H54 (cell line): ENCODE measurements around the gene SPPL2B.
A peak's percentile ranks its signal among the peaks of the same experiment; 100 is the strongest.
"Not testable (repeated sequence)": the region's sequence is repeated elsewhere in the genome, so short reads cannot be mapped to it uniquely, and the experiment has no call there.

Source experiments
- DNase-seq: peaks from one replicate; pipeline ENCODE4 v3.0.0; 2011; ENCODE audit warnings: low spot score, mixed read lengths; ENCODE audit not compliant: insufficient read length
- FAIRE-seq: peaks from 3 replicates; lab custom pipeline; 2011; peaks lifted over from hg19 to GRCh38; lab: Jason Lieb, UNC
- POLR2A ChIP-seq: IDR thresholded peaks from 2 replicates; pipeline ENCODE4 v1.6.1; 2011; ENCODE audit warnings: low read depth, mild to moderate bottlenecking, low read length

Gene SPPL2B, protein sequence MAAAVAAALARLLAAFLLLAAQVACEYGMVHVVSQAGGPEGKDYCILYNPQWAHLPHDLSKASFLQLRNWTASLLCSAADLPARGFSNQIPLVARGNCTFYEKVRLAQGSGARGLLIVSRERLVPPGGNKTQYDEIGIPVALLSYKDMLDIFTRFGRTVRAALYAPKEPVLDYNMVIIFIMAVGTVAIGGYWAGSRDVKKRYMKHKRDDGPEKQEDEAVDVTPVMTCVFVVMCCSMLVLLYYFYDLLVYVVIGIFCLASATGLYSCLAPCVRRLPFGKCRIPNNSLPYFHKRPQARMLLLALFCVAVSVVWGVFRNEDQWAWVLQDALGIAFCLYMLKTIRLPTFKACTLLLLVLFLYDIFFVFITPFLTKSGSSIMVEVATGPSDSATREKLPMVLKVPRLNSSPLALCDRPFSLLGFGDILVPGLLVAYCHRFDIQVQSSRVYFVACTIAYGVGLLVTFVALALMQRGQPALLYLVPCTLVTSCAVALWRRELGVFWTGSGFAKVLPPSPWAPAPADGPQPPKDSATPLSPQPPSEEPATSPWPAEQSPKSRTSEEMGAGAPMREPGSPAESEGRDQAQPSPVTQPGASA

DNA sequence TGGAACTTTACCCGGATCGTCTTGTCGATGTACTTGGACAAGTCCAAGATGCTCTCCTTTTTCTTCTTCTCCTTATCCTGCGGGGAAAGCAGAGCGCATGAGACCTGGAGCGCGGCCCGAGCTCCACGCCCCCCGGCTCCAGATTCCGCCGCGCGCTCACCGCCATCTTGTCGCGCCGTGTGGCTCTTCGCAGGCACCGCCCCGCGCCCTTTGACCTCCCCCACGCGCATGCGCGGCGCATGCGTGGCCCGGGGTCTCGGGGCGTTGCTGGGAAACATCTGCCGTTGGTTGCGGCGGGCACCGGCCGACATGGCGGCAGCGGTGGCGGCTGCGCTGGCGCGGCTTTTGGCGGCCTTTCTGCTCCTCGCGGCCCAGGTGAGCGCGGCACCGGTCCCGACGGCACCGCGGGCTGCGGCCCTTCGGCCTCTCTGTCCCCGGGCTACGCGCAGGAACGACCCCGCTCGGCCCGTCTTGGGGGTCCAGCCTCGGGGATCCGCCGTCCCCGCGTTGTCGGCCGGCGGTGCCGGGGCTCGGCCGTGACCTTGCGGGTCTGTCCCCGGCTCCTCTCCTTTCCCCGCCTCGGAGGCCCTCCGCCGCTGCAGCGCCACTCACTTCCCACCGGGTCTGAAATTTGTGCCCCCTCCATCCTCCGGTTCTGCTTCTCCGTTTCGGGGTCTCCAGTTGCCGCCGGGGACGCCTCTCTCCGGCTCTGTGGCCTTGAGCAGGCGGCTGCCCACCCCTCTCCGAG, at the start of gene SPPL2B, which contains the start of gene LSM7:
Gene SPPL2B (plus strand): TSS at position 284 of the 748 bp plus-strand sequence. CDS start 26 bp downstream, at position 310.
Gene LSM7 (minus strand): TSS at position 186 of the 748 bp plus-strand sequence. CDS start 20 bp downstream, at position 166.
- TF ChIP-seq POLR2A = peak; percentile 97
- DNase-seq = peak; percentile 100
- no peak for FAIRE-seq

DNA sequence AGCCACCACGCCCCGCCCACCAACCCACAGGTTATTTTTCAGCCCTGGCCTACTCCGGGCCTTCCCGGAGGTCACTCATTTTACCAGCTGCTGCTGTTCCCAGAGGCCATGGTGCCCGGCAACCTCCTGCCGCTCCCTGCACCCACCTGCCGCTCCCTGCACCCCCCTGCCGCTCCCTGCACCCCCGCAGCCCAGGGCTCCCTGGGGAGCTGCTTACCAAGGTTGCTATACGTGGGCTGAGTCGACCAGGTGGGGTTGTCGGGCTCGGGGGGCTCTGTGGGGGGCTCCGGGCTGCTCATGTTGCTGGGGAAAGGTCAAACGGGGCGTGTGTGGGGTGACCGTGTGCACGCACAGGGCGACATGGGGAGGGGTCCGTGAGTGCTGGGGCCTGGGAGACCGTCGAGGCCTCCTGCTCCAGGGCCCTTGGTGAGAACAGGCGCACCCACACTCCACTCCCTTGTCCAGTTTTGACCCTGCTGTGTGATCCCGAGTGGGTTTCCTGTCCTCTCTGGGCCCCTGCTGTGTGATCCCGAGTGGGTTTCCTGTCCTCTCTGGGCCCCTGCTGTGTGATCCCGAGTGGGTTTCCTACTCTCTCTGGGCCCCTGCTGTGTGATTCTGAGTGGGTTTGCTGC, 47.7 kb upstream of the SPPL2B start:
- DNase-seq (no peak), FAIRE-seq (no peak)
- TF ChIP-seq POLR2A = no peak

GRCh38 chr19:2281265-2282061, 47.0 kb upstream of the SPPL2B start:
- FAIRE-seq = not testable (repeated sequence)

GRCh38 chr19:2282062-2282861, 46.2 kb upstream of the SPPL2B start, which contains the start of gene PEAK3:
PEAK3 (minus strand) TSS chr19:2282175; CDS start chr19:2280931, 1,244 bp downstream.
- no peak for FAIRE-seq
- peak; percentile 20; the same call in 1 of the 2 replicates for TF ChIP-seq POLR2A
- no peak for DNase-seq

More at GRCh38 chr19:2281265-2282061, 47.0 kb upstream of the SPPL2B start:
- not testable (repeated sequence) for DNase-seq

- FAIRE-seq (no peak), DNase-seq (no peak)
- no peak for TF ChIP-seq POLR2A
Observed at GRCh38 chr19:2282862-2283237, 45.6 kb upstream of the SPPL2B start.

GRCh38 chr19:2283835-2284507, 44.5 kb upstream of the SPPL2B start:
- DNase-seq (no peak), FAIRE-seq (no peak)

DNA sequence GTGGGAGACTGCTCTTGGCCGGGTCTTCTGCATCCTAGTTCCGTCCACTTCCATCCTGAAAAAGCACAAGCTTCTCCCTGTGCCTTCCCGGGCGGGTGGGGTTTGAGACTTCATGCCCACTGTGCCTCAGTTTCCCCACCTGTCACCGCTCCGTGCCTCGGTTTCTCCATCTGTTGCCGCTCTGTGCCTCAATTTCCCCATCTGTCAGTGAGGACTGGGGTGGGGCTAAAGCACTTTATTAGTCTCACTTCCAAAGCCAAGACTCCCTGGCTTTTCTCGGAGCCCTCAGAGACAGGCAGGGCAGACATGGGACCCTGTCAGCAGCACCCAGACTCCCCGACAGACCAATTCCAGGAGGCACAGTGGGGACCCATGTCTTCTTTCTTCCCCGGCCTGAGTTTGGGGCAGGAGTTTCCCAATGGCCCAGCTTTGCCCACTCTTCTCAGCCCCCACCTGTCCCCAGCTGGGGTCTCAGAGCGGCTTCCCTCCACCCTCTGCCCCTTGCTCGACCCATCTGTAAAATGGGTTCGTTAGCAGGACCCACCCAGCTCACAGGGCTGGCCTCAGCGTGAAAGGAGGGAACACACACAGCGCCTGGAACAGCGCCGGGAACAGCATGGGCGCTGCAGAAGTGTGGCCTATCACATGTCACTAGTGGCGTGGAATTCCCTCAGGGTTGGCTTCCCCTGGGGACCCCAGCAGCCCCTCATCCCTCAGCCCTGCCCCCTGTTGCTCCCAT, 41.9 kb upstream of the SPPL2B start:
- no peak for TF ChIP-seq POLR2A
- FAIRE-seq (no peak), DNase-seq (no peak)

More at GRCh38 chr19:2283835-2284507, 44.5 kb upstream of the SPPL2B start:
- no peak for TF ChIP-seq POLR2A

DNA sequence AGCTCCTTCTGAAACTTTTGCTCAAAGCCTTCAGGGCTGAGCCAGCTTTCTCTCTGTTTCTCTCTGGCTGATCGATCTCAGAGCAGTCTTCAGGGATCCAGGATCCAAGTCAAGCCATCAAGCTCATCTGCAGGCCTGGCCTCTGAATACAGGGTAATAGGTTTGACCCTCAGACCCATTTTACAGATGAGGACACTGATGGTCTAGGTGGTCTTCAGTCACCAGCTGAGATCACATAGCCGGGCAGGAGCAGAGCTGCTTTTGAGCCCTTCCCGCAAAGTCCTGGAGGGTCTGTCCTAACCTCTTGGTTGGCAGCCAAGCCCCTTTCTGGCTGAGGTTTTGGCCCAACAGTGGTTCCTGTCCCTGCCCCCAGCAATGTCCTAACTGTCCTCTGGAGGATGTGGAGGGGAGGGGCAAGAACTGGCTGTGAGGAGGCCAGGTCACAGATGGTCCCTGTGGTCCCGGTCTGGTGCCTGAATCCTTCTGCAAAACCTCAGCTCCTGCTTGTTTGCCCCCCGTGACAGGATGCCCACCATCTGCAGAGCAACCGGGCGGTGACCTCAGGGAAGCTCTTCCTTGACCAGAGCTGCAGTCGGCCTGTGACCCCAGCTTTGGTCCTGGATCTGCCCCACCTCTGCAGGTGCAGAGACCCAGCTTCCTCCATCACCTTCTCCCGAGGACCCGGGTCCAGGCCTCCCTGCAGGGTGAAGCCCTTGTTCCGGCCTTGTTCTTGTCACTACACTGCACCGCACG, 40.7 kb upstream of the SPPL2B start:
- DNase-seq = no peak
- no peak for FAIRE-seq

GRCh38 chr19:2288338-2288817, 40.1 kb upstream of the SPPL2B start:
- no peak for TF ChIP-seq POLR2A
- FAIRE-seq (no peak), DNase-seq (no peak)

More for the DNA sequence above, 40.7 kb upstream of the SPPL2B start:
- no peak for TF ChIP-seq POLR2A
